H1 (cell line): ENCODE results near the gene ZCRB1.

Experiments used
- CTCF ChIP-seq, 3 experiments: IDR thresholded peaks; 1 replicate in 2 of 3; 2 replicates in 1 of 3; pipeline versions ENCODE4 v1.5.1 to v1.6.1; 2011; ENCODE audit warnings: low read length in 3 of 3, mild to moderate bottlenecking in 3 of 3, inconsistent platforms in 2 of 3, low read depth in 1 of 3, moderate library complexity in 1 of 3; ENCODE audit not compliant: insufficient read depth in 1 of 3; ENCODE audit errors: control extremely low read depth in 1 of 3
- GABPA ChIP-seq: IDR thresholded peaks from 2 replicates; pipeline ENCODE4 v1.6.1; 2011; ENCODE audit warnings: mild to moderate bottlenecking, low read length, moderate library complexity, borderline replicate concordance; ENCODE audit not compliant: insufficient read depth
- KDM5A ChIP-seq: fragments of 200-600 bp; IDR thresholded peaks from 2 replicates; pipeline ENCODE4 v1.7.1; 2012; ENCODE audit warnings: mild to moderate bottlenecking, low read length, inconsistent platforms, mixed read lengths
- NRF1 ChIP-seq: IDR thresholded peaks from 2 replicates; pipeline ENCODE4 v1.6.1; 2011; ENCODE audit warnings: mild to moderate bottlenecking, low read depth, low read length, improper control_type of control experiment
- PHF8 ChIP-seq: fragments of 200-600 bp; sonication (generic); conservative IDR thresholded peaks from 2 replicates; pipeline ENCODE4 v1.7.1; 2012; ENCODE audit warnings: low read depth, mild to moderate bottlenecking, inconsistent platforms, low read length, moderate library complexity
- POLR2A ChIP-seq, 2 experiments: IDR thresholded peaks; 1 replicate in 1 of 2; 2 replicates in 1 of 2; pipeline ENCODE4 v1.6.1; 2011; ENCODE audit warnings: low read depth in 2 of 2, low read length in 2 of 2, mild to moderate bottlenecking in 2 of 2; ENCODE audit errors: control extremely low read depth in 1 of 2

GRCh38 chr12:42325326-42325652 lies 605 bp downstream of the ZCRB1 start:
- TF ChIP-seq NRF1 = no peak
- no peak for TF ChIP-seq POLR2A (IDR thresholded peaks at IDR 0.05; ENCODE audit: control extremely low read depth in 1 of 2, low read depth in 2 of 2, low read length in 2 of 2)
- no peak for TF ChIP-seq CTCF (IDR thresholded peaks at IDR 0.05; ENCODE audit: control extremely low read depth in 1 of 3, insufficient read depth in 1 of 3, low read depth in 1 of 3, low read length in 3 of 3)
- TF ChIP-seq KDM5A = no peak
- TF ChIP-seq GABPA = no peak
- no peak for TF ChIP-seq PHF8
